HL-60/S4 (cell line): ENCODE measurements around the gene SERPINB4.

Experiments used
- in situ Hi-C: fragments of 300-500 bp; cut with MboI; formaldehyde crosslinking; loops from 2 replicates; pipeline ENCODE4 v1.14.3; 2022; ENCODE audit warnings: low sequenced_read_pairs

Gene SERPINB4

DNA sequence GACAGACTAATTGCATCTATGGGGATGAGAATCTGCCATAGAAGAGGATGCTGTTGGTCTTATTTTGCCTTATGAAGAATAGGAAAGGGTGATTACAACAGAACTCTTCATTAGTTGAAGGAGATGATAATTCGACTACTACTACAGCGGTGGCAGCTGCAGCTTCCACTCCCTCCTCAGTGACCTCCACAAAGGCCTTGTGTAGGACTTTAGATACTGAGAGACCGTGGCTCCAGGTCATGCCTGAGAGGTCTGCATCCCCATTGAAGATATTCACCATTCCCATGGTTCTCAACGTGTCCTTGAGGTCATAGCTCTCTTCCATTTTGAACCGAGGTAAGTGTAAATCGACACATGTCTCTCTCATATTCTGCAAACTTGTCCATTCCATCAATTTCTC, 6.4 kb downstream of the SERPINB4 start:
- in situ Hi-C loops = no loop called here

DNA sequence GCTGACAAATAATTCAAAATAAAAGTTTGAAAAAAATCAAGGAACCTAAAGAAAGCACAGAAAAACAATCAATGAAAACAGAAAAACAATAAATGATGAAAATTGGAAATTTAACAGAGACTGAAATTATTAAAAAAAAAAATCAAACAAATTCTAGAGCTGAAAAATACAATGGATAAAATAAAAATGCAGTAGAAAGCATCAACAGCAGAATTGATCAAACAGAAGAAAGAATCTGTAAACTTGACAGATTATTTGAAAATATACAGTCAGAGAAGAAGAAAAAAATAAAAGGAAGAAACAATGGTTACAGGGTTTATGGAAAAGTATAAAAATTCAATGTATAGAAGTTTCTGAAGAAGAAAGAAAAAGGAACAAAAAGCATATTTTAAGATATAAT, 16.2 kb downstream of the SERPINB4 start:
- in situ Hi-C loops = no loop called here

DNA sequence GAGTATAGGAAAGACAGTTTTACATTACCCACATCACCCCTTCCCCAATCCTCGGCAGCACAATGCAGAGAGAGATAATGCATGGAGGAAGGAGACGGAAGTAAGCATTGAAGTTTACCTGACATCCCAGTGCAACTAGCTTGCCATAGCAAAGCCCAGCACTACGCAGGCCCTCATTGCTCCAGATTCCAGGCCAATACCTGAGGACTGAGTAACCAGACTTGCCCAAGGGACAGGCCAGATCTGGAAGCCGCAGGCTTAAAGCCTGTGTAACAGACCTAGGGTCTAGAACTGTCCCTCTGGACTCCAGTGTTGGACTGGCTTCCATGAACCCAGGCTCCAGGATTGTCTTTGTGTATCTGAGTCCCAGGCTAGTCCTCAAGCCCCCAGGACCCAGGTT, 17.6 kb downstream of the SERPINB4 start:
- in situ Hi-C loops = no loop called here

DNA sequence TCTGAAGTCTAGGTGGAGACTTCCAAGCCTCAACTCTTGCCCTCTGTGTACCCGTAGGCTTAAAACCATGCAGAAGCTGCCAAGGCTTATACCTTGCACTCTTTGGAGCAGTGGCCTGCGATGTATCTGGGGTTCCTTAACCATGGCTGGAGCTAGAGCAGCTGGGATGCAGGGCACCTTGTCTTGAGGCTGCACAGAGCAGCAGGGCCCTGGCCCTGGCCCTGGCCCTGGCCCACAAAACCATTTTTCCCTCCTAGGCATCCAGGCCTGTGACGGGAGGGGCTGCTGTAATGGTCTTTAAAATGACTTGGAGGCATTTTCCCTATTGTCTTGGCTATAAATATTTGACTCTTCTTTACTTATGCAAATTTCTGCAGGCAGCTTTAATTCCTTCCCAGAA, 19.2 kb downstream of the SERPINB4 start:
- in situ Hi-C loops = no loop called here

DNA sequence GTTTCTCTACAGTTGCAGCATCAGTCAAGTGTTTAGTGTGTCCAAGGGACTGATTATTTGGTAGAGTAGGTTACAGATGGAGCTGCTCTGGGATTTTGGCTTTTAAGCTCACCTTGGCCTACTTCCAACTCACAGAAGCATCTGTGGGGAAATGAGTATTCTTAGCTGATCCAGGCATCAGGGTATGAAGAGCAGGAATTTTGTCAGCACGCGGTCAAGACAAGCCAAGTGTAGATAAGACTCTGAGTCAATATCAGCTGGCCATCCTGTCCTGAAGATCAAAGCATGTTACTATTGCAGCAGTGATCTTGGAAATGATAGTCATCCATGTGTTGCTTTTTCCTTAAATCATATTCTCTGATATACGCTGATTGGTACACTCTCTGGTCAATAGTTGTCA, 24.4 kb downstream of the SERPINB4 start:
- in situ Hi-C loops = no loop called here

DNA sequence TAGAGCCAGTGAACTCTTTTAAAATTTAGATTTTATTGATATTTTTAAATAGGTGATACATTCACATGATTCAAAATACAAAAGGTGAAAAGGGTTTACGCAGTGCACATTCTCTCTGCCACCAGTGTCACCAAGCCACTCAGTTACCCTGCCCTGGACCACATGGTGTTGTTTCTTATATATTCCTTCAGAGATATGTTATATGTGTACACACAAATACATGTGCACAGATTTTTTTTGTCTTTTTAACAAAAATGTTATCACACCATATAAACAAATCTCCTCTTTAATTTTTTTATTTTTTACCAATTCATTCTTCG, 26.2 kb downstream of the SERPINB4 start:
- in situ Hi-C loops = no loop called here

DNA sequence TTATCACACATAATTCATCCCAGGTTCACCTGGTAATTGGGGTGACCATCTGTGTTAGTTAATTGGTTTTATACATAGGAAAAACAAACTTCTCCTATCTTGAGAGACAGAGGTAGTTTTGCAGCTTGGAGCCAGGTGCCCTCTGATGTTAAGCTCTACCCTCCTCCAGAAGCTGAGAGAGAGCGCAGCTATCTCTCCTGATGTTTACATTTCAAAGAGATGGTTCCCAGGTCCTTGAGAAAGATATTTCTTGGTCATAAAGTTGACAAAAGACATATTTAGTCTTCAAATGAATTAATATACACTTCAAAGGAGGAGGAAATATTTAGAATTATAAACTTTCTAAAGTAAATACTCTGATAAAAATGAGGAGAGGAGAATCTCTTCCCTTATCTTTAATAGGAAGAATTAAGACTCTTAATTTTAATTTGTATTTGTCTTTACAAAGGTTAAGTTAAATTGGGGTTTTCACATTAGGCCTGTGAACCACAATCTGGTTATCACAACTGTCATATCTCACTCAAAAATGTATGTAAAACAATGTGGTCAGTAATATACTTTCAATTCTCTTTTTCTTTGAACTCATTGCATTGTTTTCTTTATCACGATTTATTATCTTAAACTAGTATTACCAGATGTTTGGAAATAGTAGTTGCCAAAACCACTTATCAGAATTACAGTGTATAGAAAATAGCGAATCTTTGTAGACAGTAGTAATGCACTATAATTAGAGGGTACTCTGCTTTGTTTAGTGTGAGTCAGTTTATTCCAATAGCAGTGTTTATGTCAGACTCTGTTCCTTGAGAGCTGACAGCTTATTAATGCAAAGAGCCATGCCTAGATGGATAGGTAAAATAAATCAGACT, 26.8 kb downstream of the SERPINB4 start:
- in situ Hi-C loops = no loop called here

DNA sequence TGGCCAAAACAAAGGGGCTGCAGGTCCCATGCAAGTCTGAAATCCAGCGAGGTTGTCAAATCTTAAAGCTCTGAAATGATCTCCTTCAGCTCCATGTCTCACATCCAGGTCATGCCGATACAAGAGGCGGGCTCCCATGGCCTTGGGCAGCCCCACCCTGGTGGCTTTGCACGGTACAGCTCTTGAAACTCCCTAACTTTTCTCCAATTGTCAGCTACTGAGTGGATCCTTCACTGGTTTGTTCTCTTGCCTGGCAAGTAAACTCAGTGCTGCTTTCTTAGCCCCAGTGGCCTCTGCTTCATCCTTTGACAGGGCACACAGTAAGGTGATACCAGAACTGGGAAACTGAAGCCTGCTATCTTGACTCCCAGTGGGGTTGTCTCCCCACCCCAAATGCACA, 30.6 kb downstream of the SERPINB4 start:
- in situ Hi-C loops = no loop called here

DNA sequence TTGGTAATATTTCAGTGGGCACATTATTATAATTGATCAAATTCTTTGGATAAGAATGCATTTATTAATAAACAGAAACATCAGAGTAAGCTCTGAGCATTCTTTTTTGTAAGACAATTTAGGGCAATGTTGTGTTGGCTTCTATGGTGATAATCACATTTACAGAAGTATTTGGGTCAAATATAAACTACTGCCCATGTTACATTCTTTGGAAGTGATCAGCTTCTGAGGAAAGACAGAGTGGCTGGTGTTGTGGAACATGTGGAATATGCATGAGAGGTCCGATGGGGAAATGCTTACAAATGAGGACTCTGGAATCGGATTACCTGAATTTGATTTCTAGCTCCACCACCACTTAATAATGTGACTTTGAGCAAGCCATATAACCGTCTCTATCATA, 37.5 kb downstream of the SERPINB4 start:
- in situ Hi-C loops = no loop called here

DNA sequence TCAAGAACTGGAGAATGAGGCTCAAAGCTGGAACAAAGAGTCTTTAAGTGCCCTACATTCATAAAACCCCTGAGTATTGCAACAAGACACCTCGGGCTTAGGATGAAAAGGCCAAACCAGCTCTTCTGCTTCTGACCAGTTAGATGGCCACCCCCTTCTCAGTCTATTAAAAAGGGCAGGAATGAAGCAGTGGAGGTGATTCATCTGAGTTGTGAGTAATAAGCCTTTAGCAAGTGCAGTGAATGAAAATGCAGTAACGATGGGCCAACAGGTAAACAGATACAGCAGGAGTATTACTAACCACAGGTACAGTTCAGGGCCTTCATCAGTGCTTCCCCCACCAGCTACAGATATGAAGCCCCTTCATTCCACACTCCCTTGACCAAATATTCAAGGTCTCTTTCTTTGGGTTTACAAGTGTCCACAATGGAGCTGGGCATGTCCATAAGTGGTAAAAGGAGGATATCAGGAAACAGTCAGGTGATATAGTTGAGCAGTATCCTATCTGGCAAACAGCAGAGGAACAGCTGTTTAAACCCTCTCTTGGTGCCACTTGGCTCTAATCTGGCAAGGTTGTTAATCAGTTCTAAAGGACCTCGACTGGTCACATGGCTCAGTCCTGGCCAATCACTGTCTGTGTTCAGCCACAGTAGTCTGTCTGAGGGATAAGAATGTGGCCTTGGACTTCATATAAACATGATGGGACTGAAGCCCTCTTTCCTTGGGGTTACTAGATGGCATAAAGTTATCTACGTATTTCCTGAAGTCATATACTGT, 39.1 kb downstream of the SERPINB4 start:
- in situ Hi-C loops = no loop called here

DNA sequence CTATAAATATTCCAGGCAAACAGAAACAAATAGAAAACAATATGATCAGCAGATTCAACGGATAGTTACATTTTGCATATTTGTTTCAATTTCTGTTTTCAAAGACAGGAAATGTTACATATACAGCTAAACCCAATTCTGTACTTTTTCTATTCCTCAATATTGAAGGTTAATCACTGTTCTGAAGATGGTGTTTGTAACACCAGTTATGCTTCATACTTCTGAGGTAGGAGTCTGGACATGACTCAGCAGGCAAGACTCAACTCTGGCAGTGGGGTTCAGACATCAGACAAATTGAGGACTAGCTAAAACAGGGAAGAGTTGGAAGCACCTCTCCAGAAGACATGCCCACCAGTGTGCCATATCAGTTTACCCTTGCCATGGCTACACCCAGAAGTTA, 40.3 kb downstream of the SERPINB4 start:
- in situ Hi-C loops = no loop called here

DNA sequence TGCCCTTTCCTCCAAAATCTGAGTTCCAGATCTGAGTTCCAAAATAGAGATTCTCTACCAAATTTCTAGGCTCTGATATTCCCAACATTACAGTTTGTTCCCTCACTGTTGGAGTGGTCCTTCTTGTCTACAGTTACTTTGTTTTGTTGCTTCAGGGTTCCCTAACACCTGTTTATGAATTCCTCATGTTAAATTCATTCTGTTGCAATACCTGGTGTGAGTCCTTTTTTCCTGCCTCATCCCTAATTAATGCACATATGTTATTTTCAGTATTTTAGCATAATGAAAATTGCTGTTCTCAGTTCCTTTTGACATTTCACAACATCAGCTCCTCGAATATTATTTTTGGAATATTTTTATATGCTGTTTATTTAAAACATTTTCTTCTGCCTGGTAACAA, 40.7 kb downstream of the SERPINB4 start:
- in situ Hi-C loops = no loop called here

DNA sequence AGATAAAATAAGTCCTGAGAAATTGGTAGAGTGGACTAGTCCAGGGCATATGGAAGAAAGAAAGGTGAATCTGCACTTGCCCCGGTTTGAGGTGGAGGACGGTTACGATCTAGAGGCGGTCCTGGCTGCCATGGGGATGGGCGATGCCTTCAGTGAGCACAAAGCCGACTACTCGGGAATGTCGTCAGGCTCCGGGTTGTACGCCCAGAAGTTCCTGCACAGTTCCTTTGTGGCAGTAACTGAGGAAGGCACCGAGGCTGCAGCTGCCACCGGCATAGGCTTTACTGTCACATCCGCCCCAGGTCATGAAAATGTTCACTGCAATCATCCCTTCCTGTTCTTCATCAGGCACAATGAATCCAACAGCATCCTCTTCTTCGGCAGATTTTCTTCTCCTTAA, 47.1 kb downstream of the SERPINB4 start:
- in situ Hi-C loops = no loop called here

DNA sequence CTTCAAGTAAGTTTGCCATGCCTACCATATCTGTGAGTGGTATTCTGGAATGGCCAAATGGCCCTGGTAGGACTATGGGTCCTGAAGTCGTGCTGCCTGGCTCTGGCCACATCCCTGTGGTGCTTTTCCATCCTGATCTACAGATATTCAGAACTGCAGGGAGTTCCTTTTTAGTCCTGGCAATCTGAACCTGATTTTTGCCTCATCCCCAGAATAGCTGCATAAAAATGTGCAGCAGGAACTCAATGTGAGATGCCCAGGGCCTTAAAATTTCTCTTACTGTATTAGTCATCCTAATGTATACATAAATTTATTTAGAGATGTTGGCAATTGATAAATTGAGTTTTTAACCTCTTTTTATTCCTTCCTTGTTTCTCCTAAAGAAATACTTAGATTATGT, 51.6 kb downstream of the SERPINB4 start:
- in situ Hi-C loops = no loop called here

DNA sequence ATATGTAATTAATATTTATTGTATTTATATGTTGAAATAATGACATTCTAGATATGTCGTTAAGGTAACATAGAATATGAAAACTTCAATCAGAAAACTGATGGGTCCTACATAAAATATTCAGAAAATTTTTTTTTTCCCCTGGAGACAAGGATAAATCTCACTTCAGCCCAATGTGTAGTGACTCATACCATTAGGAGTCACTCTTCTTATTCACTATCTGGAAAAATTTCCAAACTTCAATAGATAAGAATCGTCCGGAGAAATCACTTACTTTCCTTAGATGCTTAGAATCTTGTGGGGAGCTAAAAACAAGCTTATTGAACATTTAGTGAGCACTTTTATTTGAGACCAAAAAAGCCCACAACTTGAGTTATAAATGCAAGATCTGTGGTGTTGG, 52.3 kb downstream of the SERPINB4 start:
- in situ Hi-C loops = no loop called here

DNA sequence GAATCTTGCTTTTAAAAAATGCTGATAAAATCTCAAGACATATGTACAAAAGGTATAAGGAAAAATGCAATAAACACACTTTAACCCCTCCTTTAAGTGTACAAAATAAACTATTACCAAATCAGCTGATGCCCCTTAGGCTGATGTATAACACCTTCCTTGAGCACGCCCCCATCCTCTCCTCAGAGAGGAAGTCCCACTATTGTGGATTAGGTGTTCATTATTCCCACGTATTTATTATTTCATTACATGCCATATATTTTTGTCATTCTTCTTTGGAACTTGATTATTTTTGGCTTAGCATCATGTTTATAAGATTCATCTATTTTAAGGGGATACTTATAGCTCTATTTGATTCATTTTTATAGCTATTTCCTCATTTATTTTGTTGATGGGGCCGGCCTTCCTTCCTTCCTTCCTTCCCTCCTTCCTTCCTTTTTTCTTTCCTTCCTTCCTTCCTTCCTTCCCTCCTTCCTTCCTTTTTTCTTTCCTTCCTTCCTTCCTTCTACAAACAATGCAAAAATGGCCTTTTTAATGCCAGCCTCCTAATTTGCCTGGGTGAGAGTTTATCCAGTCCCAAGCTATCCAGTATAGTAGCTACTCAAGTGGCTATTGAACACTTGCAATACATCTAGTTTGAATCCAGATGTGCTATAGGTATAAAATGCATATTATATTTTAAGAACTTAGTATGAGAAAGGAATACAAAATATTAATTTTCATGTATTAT, 52.9 kb downstream of the SERPINB4 start:
- in situ Hi-C loops = no loop called here

DNA sequence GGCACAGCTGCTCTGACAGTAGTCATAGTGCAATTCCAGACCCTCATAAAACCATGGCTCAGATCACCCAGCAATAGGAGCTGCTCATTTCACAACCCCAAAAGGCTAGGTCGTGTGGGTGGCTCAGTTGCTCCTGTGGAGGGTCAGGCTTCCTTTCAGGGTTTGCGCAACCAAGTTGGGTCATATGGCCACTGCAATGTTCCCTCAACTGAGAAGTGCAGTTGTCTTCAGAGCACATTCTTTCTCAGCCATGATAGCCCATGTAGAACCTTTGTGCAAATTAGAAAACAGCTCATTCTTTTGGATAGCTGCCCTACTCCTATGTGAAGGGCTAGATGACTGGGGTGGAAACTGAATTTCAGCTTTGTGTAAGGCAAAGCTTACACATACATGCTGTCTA, 53.7 kb downstream of the SERPINB4 start:
- in situ Hi-C loops = no loop called here

DNA sequence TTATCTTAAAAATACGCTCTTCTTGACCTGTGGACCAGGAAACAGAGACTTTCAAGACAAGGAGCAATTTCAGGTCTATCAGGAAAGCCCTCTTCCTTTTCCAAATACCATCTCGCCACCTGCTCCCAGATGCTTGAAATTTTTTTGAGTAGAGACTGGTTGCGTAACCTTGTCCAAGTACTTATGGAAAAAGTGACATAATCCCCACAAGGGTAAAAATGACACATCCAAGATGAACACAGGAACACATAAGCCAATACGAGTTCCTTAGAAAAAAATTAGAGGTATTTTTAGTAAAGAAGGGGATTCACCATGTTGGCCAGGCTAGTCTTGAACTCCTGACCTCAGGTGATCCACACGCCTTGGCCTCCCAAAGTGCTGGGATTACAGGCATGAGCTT, 55.1 kb downstream of the SERPINB4 start:
- in situ Hi-C loops = no loop called here
